IPS-15b (cell line): ENCODE measurements around the gene ACP2.
"Not testable (repeated sequence)": the region's sequence is repeated elsewhere in the genome, so short reads cannot be mapped to it uniquely, and the experiment has no call there.

Experiments
- H3K27me3 ChIP-seq: one replicate; pipeline ENCODE4 v1.6.1; 2013; ENCODE audit warnings: low read length; ENCODE audit not compliant: control insufficient read depth, insufficient read depth
- H3K36me3 ChIP-seq: one replicate; pipeline ENCODE4 v1.6.1; 2013; ENCODE audit warnings: low read length; ENCODE audit not compliant: control insufficient read depth, insufficient read depth
- H3K4me1 ChIP-seq: one replicate; pipeline ENCODE4 v1.6.1; 2013; ENCODE audit warnings: mild to moderate bottlenecking, low read length; ENCODE audit not compliant: control insufficient read depth, insufficient read depth
- H3K4me3 ChIP-seq: one replicate; pipeline ENCODE4 v1.5.1; 2013; ENCODE audit warnings: low read depth, low read length
- H3K9ac ChIP-seq: one replicate; pipeline ENCODE4 v1.6.1; 2013; ENCODE audit warnings: low read depth, mild to moderate bottlenecking, low read length
- H3K9me3 ChIP-seq: one replicate; pipeline ENCODE4 v1.6.1; 2013; ENCODE audit warnings: mild to moderate bottlenecking, low read length; ENCODE audit not compliant: control insufficient read depth, insufficient read depth

The ACP2 gene

DNA sequence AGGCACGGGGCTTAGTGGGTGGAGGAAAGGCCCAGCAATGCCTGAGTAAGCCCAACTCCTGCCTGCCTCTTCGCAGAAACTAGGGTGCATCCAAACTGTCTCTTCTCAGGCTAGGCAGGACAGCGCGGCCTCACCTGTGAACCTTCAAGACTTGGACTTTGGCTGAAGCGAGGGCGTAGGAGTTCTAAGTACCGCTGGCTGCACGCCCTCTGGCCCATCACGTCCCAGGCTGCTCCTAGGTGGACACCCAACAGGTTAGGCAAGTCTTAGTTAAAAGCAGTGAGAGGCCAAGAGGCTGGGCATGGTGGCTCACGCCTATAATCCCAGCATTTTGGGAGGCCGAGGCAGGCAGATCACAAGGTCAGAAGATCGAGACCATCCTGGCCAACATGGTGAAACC, 35.7 kb downstream of the ACP2 start:
- Histone ChIP-seq H3K4me3 (no peak overlapping the region), H3K27me3 (no peaks in the 10 kb centered on the region), H3K36me3 (peaks cover 3% of the 10 kb centered on the region), H3K9me3 (no peaks in the 10 kb centered on the region), H3K9ac (peak overlapping the region; percentile 4), H3K4me1 (no peaks in the 10 kb centered on the region)

DNA sequence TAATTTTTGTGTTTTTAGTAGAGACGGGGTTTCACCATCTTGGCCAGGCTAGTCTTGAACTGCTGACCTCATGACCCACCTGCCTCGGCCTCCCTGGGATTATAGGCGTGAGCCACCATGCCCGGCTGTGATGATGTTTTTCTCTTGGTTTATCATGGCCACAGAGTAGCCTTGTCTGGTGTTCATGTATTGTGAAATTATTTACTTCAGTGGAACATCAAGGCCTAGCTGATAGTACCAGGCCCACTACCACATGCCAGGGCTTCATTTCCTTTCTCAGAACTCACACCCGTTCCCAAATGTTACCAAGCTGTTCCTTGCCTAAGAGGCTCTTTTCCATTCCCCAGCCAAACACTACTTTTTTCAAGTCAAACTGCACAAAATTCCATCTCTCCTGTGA, 40.0 kb downstream of the ACP2 start:
- Histone ChIP-seq H3K4me3 (no peak overlapping the region), H3K9ac (no peak overlapping the region), H3K36me3 (no peaks in the 10 kb centered on the region)

DNA sequence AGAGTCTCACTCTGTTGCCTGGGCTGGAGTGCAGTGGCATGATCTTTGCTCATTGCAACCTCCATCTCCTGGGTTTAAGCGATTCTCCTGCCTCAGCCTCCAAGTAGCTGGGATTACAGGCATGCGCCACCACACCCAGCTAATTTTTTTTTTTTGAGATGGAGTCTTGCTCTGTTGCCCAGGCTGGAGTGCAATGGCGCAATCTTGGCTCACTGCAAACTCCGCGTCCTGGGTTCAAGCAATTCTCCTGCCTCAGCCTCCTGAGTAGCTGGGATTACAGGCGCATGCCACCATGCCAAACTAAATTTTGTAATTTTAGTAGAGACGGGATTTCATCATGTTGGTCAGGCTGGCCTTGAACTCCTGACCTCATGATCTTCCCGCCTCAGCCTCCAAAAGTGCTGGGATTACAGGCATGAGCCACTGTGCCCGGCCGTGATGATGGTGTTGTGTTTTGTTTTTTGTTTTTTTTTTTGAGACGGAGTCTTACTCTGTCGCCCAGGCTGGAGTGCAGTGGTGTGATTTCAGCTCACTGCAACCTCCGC, 40.5 kb downstream of the ACP2 start:
- not testable (repeated sequence) for H3K27me3 ChIP-seq, H3K4me3 ChIP-seq, H3K4me1 ChIP-seq, H3K36me3 ChIP-seq, H3K9ac ChIP-seq, H3K9me3 ChIP-seq

More for the DNA sequence above, 40.0 kb downstream of the ACP2 start:
- peaks cover 7% of the 10 kb centered on the region for H3K4me1 ChIP-seq
- no peaks in the 10 kb centered on the region for H3K27me3 ChIP-seq
- H3K9me3 ChIP-seq, result no peaks in the 10 kb centered on the region

DNA sequence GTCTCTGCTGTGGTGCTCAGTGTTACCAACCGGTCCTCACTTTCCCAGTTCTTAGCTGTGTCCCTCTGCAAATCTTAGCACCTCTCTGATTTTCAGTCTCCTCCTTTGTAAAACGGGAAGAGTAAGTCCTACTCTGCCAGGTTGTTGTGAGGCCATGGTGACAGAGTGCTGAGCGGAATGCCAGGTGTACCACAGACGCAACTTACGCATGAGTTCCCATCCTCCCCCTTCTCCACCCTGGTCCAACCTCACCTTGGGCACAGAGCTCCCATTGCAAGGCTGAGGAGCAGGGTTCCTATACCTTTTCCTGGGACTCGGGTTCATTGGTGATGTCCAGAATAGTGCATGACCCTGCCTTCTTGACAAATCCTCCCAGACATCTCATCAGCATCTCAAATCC, 41.2 kb downstream of the ACP2 start:
- Histone ChIP-seq H3K36me3 (no peaks in the 10 kb centered on the region), H3K9ac (no peak overlapping the region), H3K4me3 (no peak overlapping the region), H3K9me3 (no peaks in the 10 kb centered on the region), H3K4me1 (peaks cover 7% of the 10 kb centered on the region), H3K27me3 (no peaks in the 10 kb centered on the region)

DNA sequence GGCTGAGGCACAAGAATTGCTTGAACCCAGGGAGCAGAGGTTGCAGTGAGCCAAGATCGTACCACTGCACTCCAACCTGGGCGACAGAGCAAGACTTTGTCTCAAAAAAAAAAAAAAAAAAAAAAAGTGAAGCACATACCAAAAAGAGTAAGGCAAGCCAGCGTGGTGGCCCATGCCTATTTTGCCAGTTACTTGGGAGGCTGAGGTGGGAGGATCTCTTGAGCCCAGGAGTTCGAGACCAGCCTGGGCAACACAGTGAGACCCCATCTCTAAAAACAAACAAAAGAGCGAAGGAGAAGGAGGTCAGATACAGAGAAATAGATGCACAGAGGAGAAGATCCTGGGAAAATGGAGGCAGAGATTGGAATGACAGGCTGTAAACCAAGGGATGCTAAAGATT, 42.0 kb downstream of the ACP2 start:
- not testable (repeated sequence) for H3K4me3 ChIP-seq, H3K27me3 ChIP-seq, H3K4me1 ChIP-seq, H3K9ac ChIP-seq, H3K9me3 ChIP-seq, H3K36me3 ChIP-seq

DNA sequence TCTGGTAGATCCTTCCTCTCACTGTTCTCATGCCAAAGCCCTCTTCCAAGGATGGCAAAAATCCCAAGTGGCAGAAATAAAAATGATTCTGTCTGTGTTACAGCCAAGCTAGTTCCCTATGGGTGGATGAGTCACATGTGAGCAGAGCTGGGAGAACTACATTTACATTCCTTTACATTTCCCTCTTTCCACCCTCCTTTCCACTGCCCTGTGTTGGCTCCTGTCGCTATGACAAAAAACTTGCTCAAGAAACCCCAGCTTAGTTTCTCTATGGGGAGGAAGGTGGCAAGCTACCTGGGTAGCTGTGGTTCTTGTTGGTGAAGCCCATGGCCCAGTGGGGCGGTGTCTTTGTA, 44.0 kb downstream of the ACP2 start:
- Histone ChIP-seq H3K36me3 (no peaks in the 10 kb centered on the region), H3K9me3 (no peaks in the 10 kb centered on the region), H3K4me1 (peaks cover 7% of the 10 kb centered on the region), H3K27me3 (no peaks in the 10 kb centered on the region), H3K4me3 (no peak overlapping the region), H3K9ac (no peak overlapping the region)

DNA sequence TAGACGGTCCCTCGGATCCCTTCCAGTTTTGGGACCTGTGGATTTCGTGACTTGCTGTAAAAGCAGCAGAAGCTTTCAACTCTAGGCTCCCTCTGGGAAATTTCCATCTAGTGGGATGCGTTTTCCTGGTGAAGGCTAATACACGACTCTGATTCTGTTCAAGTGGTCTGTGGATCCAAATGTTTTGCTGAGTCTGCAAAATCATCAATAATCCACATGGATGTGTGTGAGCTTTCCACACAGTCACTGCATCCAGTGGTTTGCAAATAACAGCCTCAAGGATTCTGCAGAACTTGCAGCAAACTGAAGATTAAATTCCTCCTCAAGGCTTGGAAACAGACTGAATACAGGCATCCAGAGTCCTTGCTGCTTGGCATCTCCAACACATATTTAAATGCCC, 46.0 kb downstream of the ACP2 start:
- no peaks in the 10 kb centered on the region for H3K27me3 ChIP-seq
- no peak overlapping the region for H3K4me3 ChIP-seq
- H3K36me3 ChIP-seq, result no peaks in the 10 kb centered on the region
- H3K9me3 ChIP-seq, result no peaks in the 10 kb centered on the region
- H3K9ac ChIP-seq, result no peak overlapping the region
- peaks cover 7% of the 10 kb centered on the region for H3K4me1 ChIP-seq

DNA sequence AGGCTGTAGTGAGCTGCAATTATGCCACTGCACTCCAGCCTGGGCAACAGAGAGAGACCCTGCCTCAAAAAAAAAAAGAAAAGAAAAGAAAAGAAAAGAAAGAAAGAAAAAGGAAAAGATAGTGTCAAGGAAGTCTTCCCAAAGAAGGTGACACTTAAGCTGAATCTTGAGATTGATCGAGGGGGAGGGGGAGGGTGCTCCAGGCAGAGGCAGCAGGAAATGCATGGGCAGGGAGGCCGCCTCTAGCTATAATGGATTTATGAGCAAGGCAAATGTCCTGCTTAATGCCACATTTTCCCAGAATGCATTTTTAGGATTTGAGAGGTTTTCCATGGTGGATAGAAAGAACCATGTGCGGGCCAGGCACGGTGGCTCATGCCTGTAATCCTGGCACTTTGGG, 47.6 kb downstream of the ACP2 start:
- H3K9ac ChIP-seq, result no peak overlapping the region
- H3K9me3 ChIP-seq, result no peaks in the 10 kb centered on the region
- peaks cover 7% of the 10 kb centered on the region for H3K4me1 ChIP-seq
- no peaks in the 10 kb centered on the region for H3K27me3 ChIP-seq
- no peak overlapping the region for H3K4me3 ChIP-seq
- no peaks in the 10 kb centered on the region for H3K36me3 ChIP-seq

DNA sequence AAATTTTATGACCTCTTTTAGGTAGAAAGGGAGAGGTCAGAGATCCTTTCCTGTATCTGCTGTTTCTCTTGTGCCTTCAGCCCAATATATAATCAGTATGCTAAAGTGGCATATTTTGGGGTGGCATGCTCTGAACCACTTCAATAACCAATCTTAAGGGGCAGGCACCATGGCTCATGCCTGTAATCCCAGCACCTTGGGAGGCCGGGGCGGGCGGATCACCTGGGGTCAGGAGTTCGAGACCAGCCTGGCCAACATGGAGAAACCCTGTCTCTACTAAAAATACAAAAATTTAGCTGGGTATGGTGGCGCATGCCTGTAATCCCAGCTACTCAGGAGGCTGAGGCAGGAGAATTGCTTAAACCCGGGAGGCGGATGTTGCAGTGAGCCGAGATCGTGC, 50.5 kb downstream of the ACP2 start:
- not testable (repeated sequence) for H3K4me3 ChIP-seq, H3K4me1 ChIP-seq, H3K9ac ChIP-seq, H3K27me3 ChIP-seq, H3K9me3 ChIP-seq, H3K36me3 ChIP-seq

DNA sequence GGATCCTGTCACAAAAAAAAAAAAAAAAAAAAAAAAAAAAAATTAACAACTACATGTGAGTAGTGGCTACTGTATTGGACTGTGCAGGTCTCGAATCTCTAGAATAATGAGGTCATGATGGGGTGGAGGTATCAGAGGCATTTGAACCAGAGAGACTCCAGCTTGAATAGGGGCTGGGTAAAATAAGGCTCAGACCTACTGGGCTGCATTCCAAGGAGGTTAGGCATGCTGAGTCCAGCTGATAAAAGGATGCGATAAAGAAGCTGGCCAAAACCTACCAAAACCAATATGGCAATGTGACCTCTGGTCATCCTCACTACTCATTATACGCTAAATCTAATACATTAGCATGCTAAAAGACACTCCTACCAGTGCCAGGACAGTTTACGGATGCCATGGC, 56.5 kb downstream of the ACP2 start:
- H3K9ac ChIP-seq, result no peak overlapping the region
- no peaks in the 10 kb centered on the region for H3K9me3 ChIP-seq
- peaks cover 8% of the 10 kb centered on the region for H3K27me3 ChIP-seq
- H3K36me3 ChIP-seq, result no peaks in the 10 kb centered on the region
- H3K4me1 ChIP-seq, result no peaks in the 10 kb centered on the region
- no peak overlapping the region for H3K4me3 ChIP-seq

DNA sequence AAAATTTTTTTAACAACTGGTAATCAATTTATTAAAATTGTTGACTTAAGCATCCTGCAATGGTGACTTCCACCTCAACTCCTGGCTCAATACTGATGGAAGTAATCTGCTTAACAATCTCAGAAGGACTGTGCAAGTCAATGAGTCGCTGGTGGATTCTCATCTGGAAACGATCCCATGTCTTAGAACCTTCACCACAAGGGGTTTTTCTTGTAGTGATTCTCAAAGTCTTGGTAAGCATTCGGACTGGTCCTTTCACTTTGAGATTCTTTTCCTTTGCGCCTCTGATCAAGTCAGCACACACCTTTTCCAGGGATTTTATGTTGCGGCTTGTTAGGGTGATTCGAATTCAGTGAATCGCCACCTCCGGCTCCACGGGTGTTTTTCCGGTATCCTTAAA, 57.5 kb downstream of the ACP2 start:
- not testable (repeated sequence) for H3K4me3 ChIP-seq, H3K9ac ChIP-seq, H3K27me3 ChIP-seq, H3K9me3 ChIP-seq, H3K4me1 ChIP-seq, H3K36me3 ChIP-seq
